ENCODE data around the gene ZNF764. TPM values are rescaled to one million over a fixed set of nuclear protein-coding genes. Genes with fewer than 3 reads are reported as not detected.
A peak's percentile ranks its signal among the peaks of the same experiment; 100 is the strongest.
"Not testable (repeated sequence)": the region's sequence is repeated elsewhere in the genome, so short reads cannot be mapped to it uniquely, and the experiment has no call there.

The ZNF764 gene
- total RNA-seq, 1 donor = 5.3 TPM

GRCh38 chr16:30601966-30602365, 43.8 kb upstream of the ZNF764 start:
- no peak for DNase-seq (ENCODE audit: low read depth)
- no peak overlapping the region for H3K4me3 ChIP-seq (ENCODE audit: low read depth, low read length)
- TF ChIP-seq, protein P1, sequence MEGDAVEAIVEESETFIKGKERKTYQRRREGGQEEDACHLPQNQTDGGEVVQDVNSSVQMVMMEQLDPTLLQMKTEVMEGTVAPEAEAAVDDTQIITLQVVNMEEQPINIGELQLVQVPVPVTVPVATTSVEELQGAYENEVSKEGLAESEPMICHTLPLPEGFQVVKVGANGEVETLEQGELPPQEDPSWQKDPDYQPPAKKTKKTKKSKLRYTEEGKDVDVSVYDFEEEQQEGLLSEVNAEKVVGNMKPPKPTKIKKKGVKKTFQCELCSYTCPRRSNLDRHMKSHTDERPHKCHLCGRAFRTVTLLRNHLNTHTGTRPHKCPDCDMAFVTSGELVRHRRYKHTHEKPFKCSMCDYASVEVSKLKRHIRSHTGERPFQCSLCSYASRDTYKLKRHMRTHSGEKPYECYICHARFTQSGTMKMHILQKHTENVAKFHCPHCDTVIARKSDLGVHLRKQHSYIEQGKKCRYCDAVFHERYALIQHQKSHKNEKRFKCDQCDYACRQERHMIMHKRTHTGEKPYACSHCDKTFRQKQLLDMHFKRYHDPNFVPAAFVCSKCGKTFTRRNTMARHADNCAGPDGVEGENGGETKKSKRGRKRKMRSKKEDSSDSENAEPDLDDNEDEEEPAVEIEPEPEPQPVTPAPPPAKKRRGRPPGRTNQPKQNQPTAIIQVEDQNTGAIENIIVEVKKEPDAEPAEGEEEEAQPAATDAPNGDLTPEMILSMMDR (IDR thresholded peaks at IDR 0.05; ENCODE audit: insufficient read depth, low read length) = no peak

GRCh38 chr16:30600929-30601328, 42.8 kb upstream of the ZNF764 start:
- TF ChIP-seq, protein P1 (IDR thresholded peaks at IDR 0.05; ENCODE audit: insufficient read depth, low read length) = no peak
- no peak for DNase-seq (ENCODE audit: low read depth)
- H3K4me3 ChIP-seq (ENCODE audit: low read depth, low read length) = no peak overlapping the region

DNA sequence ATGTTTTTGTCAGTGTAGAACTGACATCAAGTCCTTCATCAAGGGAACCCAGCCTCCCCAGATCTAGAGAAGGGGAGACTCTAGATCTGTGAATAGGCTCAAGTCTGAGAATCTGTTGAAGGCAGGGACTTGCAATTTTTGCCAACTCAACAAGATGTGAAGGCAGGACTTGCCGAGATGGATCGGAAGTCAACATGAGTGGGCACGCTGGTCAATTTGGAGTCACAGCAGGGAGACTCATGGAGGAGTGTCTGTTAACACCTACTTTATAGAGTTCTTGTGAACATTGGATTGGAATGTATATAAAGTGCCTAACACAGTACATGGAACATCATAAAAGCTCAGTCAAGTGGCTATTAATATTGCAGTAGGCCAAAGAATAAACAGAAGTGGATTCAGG, 42.0 kb upstream of the ZNF764 start:
- TF ChIP-seq, protein P1 (IDR thresholded peaks at IDR 0.05; ENCODE audit: insufficient read depth, low read length) = no peak
- no peak overlapping the region for H3K4me3 ChIP-seq (ENCODE audit: low read depth, low read length)
- no peak for DNase-seq (ENCODE audit: low read depth)

GRCh38 chr16:30592871-30593270, 34.7 kb upstream of the ZNF764 start:
- TF ChIP-seq, protein P1 (IDR thresholded peaks at IDR 0.05; ENCODE audit: insufficient read depth, low read length) = no peak
- DNase-seq (ENCODE audit: low read depth) = no peak
- H3K4me3 ChIP-seq (ENCODE audit: low read depth, low read length) = no peak overlapping the region

DNA sequence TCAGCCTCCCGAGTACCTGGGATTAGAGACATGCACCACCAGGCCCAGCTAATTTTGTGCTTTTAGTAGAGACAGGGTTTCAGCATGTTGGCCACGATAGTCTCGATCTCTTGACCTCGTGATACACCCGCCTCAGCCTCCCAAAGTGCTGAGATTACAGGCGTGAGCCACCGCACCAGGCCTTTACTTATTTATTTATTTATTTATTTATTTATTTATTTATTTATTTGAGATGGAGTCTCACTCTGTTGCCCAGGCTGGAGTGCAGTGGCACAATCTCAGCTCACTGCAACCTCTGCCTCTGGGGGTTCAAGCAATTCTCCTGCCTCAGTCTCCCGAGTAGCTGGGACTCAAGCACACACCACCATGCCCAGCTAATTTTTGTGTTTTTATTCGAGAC, 32.7 kb upstream of the ZNF764 start:
- DNase-seq (ENCODE audit: low read depth); H3K4me3 ChIP-seq (ENCODE audit: low read depth, low read length): not testable (repeated sequence)

GRCh38 chr16:30589582-30589981, 31.4 kb upstream of the ZNF764 start:
- H3K4me3 ChIP-seq (ENCODE audit: low read depth, low read length); DNase-seq (ENCODE audit: low read depth): not testable (repeated sequence)

- no peak for DNase-seq (ENCODE audit: low read depth)
- H3K4me3 ChIP-seq (ENCODE audit: low read depth, low read length) = no peak overlapping the region
- TF ChIP-seq, protein P1 (IDR thresholded peaks at IDR 0.05; ENCODE audit: insufficient read depth, low read length) = no peak
These were observed 30.5 kb upstream of the ZNF764 start for GRCh38 chr16:30588651-30589050.

DNA sequence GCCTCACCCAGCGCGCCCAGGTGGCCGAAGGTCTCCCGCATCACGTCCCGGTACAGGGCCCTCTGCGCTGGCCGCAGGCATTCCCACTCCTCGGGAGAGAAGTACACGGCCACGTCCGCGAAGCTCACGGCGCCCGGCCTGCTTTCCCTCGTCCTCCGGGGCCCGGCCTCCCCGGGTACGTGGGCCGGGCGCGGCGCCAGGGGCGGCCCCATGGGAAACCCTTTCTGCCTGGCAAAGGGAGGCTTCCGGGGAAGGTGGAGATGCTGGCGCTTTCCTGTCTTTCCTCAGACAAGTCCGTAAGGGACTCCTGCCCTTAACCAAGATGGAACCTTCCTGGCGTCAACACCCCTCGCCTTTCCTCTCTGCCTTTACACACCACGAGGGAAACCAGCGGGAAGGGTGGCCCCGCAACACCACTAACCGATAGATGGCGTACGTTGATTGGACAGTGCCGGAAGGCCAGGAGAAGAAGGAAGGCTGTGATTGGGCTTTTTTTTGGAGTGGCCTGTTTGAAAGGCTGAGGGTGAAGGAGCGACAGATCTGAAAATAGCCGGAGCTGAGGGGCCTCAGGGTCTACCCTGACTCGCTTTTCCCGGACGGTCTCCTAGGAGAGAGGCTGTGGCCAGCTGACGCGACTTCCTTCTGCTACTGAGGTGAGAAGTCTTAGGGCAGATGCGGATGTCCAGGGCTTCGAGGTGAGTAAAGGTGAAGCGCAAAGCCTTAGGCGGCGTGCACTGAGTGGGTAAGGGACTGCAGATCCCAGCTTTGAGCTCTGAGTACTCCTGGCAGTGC, 27.4 kb upstream of the ZNF764 start, which contains the start of gene ZNF785:
TSS of gene ZNF785 (minus strand) at position 298 of the 792 bp plus-strand sequence. CDS start at position 212, 86 bp downstream.
- peak within 1 kb of the TSS; percentile 92 for H3K4me3 ChIP-seq (ENCODE audit: low read depth, low read length)
- TF ChIP-seq, protein P1 (IDR thresholded peaks at IDR 0.05; ENCODE audit: insufficient read depth, low read length) = no peak
- DNase-seq (ENCODE audit: low read depth) = peak; percentile 100
